IMR-90 (cell line): ENCODE data around the gene CRYM. TPM values are rescaled to one million over a fixed set of nuclear protein-coding genes. Genes with fewer than 3 reads are reported as not detected.

Experiments used
- ATAC-seq: fragments of 200-7000 bp; cut with Tn5 transposase; 2 replicates; pipeline ENCODE4 v1.9.1; 2020; ENCODE audit warnings: low read depth, mild to moderate bottlenecking, moderate library complexity
- BruUV-seq: library from RNA; stranded (reverse); fragments of 400-500 nt; replicated peaks from 2 replicates; lab custom pipeline; 2021; lab: Mats Ljungman, UMichigan
- CTCF ChIA-PET: fragments of 300-600 bp; formaldehyde crosslinking; extraction: SDS; loops from one replicate; lab custom pipeline; 2021; ENCODE audit warnings: antibody characterized with exemption; lab: Yijun Ruan, JAX
- POLR2A ChIA-PET: fragments of 300-600 bp; sonication (Branson Sonifier 250); formaldehyde crosslinking; loops from one replicate; lab custom pipeline; 2022; ENCODE audit warnings: antibody characterized with exemption; ENCODE audit not compliant: unreplicated experiment; lab: Charles Lee
- DNase-seq: peaks from one replicate; pipeline ENCODE4 v3.0.0; 2013
- H2AFZ ChIP-seq: replicated peaks from 2 replicates; pipeline ENCODE3; 2013; ENCODE audit warnings: low read length, mild to moderate bottlenecking; ENCODE audit not compliant: poor library complexity
- H2AK5ac ChIP-seq: 2 replicates; pipeline ENCODE4 v1.6.1; 2013; ENCODE audit warnings: low read depth, low read length, inconsistent platforms
- H2AK9ac ChIP-seq: replicated peaks from 2 replicates; pipeline ENCODE3; 2013; ENCODE audit warnings: mild to moderate bottlenecking, low read depth, low read length, moderate library complexity; ENCODE audit not compliant: poor library complexity
- H2BK120ac ChIP-seq: 2 replicates; pipeline ENCODE4 v1.6.1; 2013; ENCODE audit warnings: low read depth, low read length, inconsistent platforms
- H2BK15ac ChIP-seq: 3 replicates; pipeline ENCODE4 v1.6.1; 2013; ENCODE audit warnings: low read depth, low read length, inconsistent platforms
- H2BK20ac ChIP-seq: 2 replicates; pipeline ENCODE4 v1.6.1; 2013; ENCODE audit warnings: low read depth, mild to moderate bottlenecking, inconsistent platforms, low read length, moderate library complexity
- H2BK5ac ChIP-seq: 2 replicates; pipeline ENCODE4 v1.6.1; 2013; ENCODE audit warnings: mild to moderate bottlenecking, low read depth, low read length, inconsistent platforms; ENCODE audit not compliant: poor library complexity, severe bottlenecking
- H3K14ac ChIP-seq: replicated peaks from 2 replicates; pipeline ENCODE4 v1.6.1; 2013; ENCODE audit warnings: low read depth, low read length, inconsistent platforms
- H3K18ac ChIP-seq: 2 replicates; pipeline ENCODE4 v1.6.1; 2013; ENCODE audit warnings: low read depth, low read length, control low read depth
- H3K23ac ChIP-seq: 2 replicates; pipeline ENCODE4 v1.6.1; 2013; ENCODE audit warnings: low read depth, low read length, inconsistent platforms
- H3K27ac ChIP-seq: 2 replicates; pipeline ENCODE4 v1.5.1; 2013; ENCODE audit warnings: mild to moderate bottlenecking, control low read depth, low read length; ENCODE audit not compliant: insufficient read depth
- H3K27me3 ChIP-seq: 2 replicates; pipeline ENCODE4 v1.6.1; 2013; ENCODE audit warnings: low read length; ENCODE audit not compliant: control insufficient read depth, insufficient read depth
- H3K36me3 ChIP-seq: 2 replicates; pipeline ENCODE4 v1.6.1; 2013; ENCODE audit warnings: low read length, mixed read lengths; ENCODE audit not compliant: control insufficient read depth, insufficient read depth
- H3K4ac ChIP-seq: 2 replicates; pipeline ENCODE4 v1.6.1; 2013; ENCODE audit warnings: low read depth, low read length, inconsistent platforms
- H3K4me1 ChIP-seq: 2 replicates; pipeline ENCODE4 v1.6.1; 2013; ENCODE audit warnings: low read length, mixed read lengths; ENCODE audit not compliant: control insufficient read depth, insufficient read depth
- H3K4me2 ChIP-seq: 2 replicates; pipeline ENCODE4 v1.6.1; 2013; ENCODE audit warnings: low read depth, mild to moderate bottlenecking, control low read depth, low read length, moderate library complexity
- H3K4me3 ChIP-seq: 2 replicates; pipeline ENCODE4 v1.5.1; 2013; ENCODE audit warnings: low read depth, mild to moderate bottlenecking, control low read depth, low read length, moderate library complexity; ENCODE audit not compliant: insufficient read depth
- H3K56ac ChIP-seq: 2 replicates; pipeline ENCODE4 v1.6.1; 2013; ENCODE audit warnings: low read length, inconsistent platforms; ENCODE audit not compliant: insufficient read depth; ENCODE audit errors: extremely low read depth
- H3K79me1 ChIP-seq, 2 experiments: 2 replicates each; pipeline ENCODE4 v1.6.1; 2013; ENCODE audit warnings: low read length in 2 of 2, inconsistent platforms in 1 of 2, low read depth in 1 of 2
- H3K9ac ChIP-seq: 2 replicates; pipeline ENCODE4 v1.6.1; 2013; ENCODE audit warnings: low read depth, low read length, control low read depth
- H3K9me1 ChIP-seq: 2 replicates; pipeline ENCODE4 v1.6.1; 2013; ENCODE audit warnings: low read length, inconsistent platforms; ENCODE audit not compliant: insufficient read depth
- H3K9me3 ChIP-seq: 2 replicates; pipeline ENCODE4 v1.6.1; 2013; ENCODE audit warnings: low read length; ENCODE audit not compliant: control insufficient read depth, insufficient read depth
- H4K20me1 ChIP-seq: 2 replicates; pipeline ENCODE4 v1.6.1; 2013; ENCODE audit warnings: low read length, inconsistent platforms; ENCODE audit not compliant: insufficient read depth
- H4K5ac ChIP-seq: 2 replicates; pipeline ENCODE4 v1.6.1; 2013; ENCODE audit warnings: mild to moderate bottlenecking, low read depth, low read length, control low read depth
- H4K8ac ChIP-seq, 2 experiments: 2 replicates each; pipeline ENCODE4 v1.6.1; 2013; ENCODE audit warnings: low read depth in 2 of 2, low read length in 2 of 2, control low read depth in 1 of 2, inconsistent platforms in 1 of 2
- H4K91ac ChIP-seq: 2 replicates; pipeline ENCODE4 v1.6.1; 2013; ENCODE audit warnings: low read depth, low read length, inconsistent platforms; ENCODE audit not compliant: insufficient read depth
- CEBPB ChIP-seq: IDR thresholded peaks from 2 replicates; pipeline ENCODE4 v1.6.1; 2012; ENCODE audit warnings: low read depth, low read length, improper control_type of control experiment
- FOS ChIP-seq: fragments of 150-350 bp; IDR thresholded peaks from 2 replicates; pipeline ENCODE4 v1.6.1; 2016; ENCODE audit warnings: low read depth, low read length
- RCOR1 ChIP-seq: IDR thresholded peaks from 2 replicates; pipeline ENCODE4 v1.6.1; 2012; ENCODE audit warnings: mild to moderate bottlenecking, low read length, improper control_type of control experiment; ENCODE audit not compliant: insufficient replicate concordance
- WGBS, 2 experiments: methylation state at CpG; one replicate each; pipeline versions ENCODE4 v1.1.5 to v1.1.7; 2013; ENCODE audit warnings: missing lambda C conversion rate in 2 of 2; ENCODE audit not compliant: insufficient read length in 1 of 2; ENCODE audit errors: extremely low coverage in 2 of 2; 5-methylcytosine and 5-hydroxymethylcytosine counted together
- dilution Hi-C: fragments of 300-500 bp; cut with HindIII; formaldehyde crosslinking; loops from one replicate; pipeline ENCODE4 v1.14.3; 2018; ENCODE audit warnings: low sequenced_read_pairs; ENCODE audit not compliant: unreplicated experiment
- in situ Hi-C: fragments of 300-500 bp; cut with MboI; formaldehyde crosslinking; loops from 3 replicates; pipeline ENCODE4 v1.14.3; 2019; ENCODE audit warnings: low sequenced_read_pairs, inconsistent platforms, mixed read lengths
- intact Hi-C: fragments of 100-400 bp; cut with micrococcal nuclease; formaldehyde crosslinking; loops from 2 replicates; pipeline ENCODE4 v1.10.0; 2022
- polyA plus RNA-seq, 3 experiments: library from polyadenylated mRNA; depleted of rRNA; stranded (reverse); fragments of >200 nt; gene quantifications; 2 replicates each; pipeline ENCODE4 v1.2.3, GENCODE V29; 2012; ENCODE audit warnings: low replicate concordance in 1 of 3
- total RNA-seq: library from RNA; depleted of rRNA; stranded (reverse); fragments of >200 nt; gene quantifications from 2 replicates; pipeline ENCODE4 v1.2.3, GENCODE V29; 2012
- TF ChIP-seq, protein P1 (sequence below): conservative IDR thresholded peaks from 2 replicates; pipeline ENCODE4 v1.5.1; 2012; ENCODE audit warnings: mild to moderate bottlenecking, low read depth, low read length, improper control_type of control experiment
- TF ChIP-seq, protein P2 (sequence below): fragments of 150-350 bp; IDR thresholded peaks from 2 replicates; pipeline ENCODE4 v1.6.1; 2017; ENCODE audit warnings: mild to moderate bottlenecking, antibody characterized with exemption, low read length, low read depth

CRYM gene
- total and polyA plus RNA-seq, 2 of the 4 experiments (the other 2 are of a cell fraction) = not detected

DNA sequence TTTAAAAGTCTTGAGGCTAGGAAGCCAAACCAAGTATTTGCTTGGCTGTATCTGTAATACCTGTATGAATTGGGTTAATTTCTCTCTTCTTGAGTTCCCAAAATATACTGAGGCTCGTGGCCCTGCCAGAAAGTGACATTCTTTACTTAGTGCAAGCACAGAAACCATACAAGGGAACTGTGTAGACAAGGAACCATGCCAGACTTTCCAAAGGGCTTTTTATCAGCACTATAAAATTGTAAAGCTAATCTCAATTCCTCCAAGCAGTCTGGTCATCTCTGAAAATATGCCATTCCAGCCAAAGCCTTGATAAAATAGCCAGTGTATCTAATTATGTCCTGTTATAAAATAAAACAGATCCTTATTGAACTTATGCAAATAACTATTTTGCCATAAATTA, 7.2 kb upstream of the CRYM start:
- ChIA-PET POLR2A (no interaction called here), CTCF (interaction anchor here (0.6 to 0.8 kb wide), 2 partner anchors 50 to 97 kb away, joined by 3 to 4 read pairs; no protein-coding TSS in a partner anchor)
- ATAC-seq (no peak), DNase-seq (no peak)
- Histone ChIP-seq H3K18ac (no peak overlapping the region), H2AFZ (no peak overlapping the region), H2BK15ac (no peak overlapping the region), H2AK5ac (no peak overlapping the region), H3K9ac (no peak overlapping the region), H3K4me1 (no peaks in the 10 kb centered on the region), H3K56ac (no peak overlapping the region), H2BK120ac (no peak overlapping the region), H4K20me1 (no peaks in the 10 kb centered on the region), H3K27me3 (peaks cover 40% of the 10 kb centered on the region), H2BK20ac (no peak overlapping the region), H4K8ac (no peak overlapping the region), H3K79me1 (no peaks in the 10 kb centered on the region), H3K9me1 (no peaks in the 10 kb centered on the region), H4K91ac (no peak overlapping the region), H3K23ac (no peak overlapping the region), H3K14ac (no peak overlapping the region), H3K27ac (no peak overlapping the region), H4K5ac (no peak overlapping the region), H3K36me3 (no peaks in the 10 kb centered on the region), H2BK5ac (no peak overlapping the region), H2AK9ac (no peak overlapping the region), H3K4me3 (no peak overlapping the region), H3K9me3 (peaks cover 6% of the 10 kb centered on the region; the same call in 1 of the 2 replicates), H3K4me2 (no peak overlapping the region), H3K4ac (no peak overlapping the region)
- no CpG with 5 or more reads among the region's 1 CpG for WGBS, 2 experiments
- no TSS peak for BruUV-seq
- dilution Hi-C loops (no loop called here), in situ Hi-C loops (no loop called here), intact Hi-C loops (loop anchor here (10.0 kb wide), 1 partner anchor 1409 kb away; no protein-coding TSS in a partner anchor)
- no peak for TF ChIP-seq FOS
- no peak for TF ChIP-seq RCOR1
- TF ChIP-seq, protein P1, sequence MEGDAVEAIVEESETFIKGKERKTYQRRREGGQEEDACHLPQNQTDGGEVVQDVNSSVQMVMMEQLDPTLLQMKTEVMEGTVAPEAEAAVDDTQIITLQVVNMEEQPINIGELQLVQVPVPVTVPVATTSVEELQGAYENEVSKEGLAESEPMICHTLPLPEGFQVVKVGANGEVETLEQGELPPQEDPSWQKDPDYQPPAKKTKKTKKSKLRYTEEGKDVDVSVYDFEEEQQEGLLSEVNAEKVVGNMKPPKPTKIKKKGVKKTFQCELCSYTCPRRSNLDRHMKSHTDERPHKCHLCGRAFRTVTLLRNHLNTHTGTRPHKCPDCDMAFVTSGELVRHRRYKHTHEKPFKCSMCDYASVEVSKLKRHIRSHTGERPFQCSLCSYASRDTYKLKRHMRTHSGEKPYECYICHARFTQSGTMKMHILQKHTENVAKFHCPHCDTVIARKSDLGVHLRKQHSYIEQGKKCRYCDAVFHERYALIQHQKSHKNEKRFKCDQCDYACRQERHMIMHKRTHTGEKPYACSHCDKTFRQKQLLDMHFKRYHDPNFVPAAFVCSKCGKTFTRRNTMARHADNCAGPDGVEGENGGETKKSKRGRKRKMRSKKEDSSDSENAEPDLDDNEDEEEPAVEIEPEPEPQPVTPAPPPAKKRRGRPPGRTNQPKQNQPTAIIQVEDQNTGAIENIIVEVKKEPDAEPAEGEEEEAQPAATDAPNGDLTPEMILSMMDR = no peak
- TF ChIP-seq, protein P2, sequence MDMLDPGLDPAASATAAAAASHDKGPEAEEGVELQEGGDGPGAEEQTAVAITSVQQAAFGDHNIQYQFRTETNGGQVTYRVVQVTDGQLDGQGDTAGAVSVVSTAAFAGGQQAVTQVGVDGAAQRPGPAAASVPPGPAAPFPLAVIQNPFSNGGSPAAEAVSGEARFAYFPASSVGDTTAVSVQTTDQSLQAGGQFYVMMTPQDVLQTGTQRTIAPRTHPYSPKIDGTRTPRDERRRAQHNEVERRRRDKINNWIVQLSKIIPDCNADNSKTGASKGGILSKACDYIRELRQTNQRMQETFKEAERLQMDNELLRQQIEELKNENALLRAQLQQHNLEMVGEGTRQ = no peak
- no peak for TF ChIP-seq CEBPB
